ENCODE results near the gene MAP4K4.

MAP4K4 gene

DNA sequence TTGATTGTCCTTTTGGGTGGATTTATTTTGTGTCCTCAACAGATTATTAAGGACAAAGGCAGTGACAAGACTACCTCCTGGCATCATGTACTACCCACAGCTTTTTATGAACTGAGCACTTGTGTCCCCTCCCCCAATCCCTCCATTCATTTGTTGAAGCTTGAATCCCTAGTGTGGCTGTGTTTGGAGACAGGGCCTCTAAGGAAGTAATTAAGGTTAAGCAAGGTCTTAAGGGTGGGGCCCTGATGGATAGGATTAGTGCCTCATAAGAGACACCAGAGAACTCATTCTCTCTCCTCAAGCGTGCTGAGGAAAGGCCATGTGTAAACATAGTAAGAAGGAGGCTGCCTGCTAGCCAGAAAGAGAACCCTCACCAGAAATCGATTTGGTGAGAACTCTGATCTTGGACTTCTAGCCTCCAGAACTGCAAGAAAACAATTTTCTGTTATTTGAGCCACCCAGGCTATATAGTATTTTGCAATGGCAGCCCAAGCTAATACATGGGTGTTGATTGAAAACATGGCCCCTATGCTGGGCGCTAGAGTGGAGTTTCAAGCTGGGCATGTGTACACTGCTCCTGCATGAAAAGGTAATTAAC lies 3.4 kb upstream of the MAP4K4 start:
- DNase-seq = no peak

- peak; percentile 70 for DNase-seq
These were observed 1.0 kb upstream of the MAP4K4 start for GRCh38 chr2:101696272-101697123.

DNA sequence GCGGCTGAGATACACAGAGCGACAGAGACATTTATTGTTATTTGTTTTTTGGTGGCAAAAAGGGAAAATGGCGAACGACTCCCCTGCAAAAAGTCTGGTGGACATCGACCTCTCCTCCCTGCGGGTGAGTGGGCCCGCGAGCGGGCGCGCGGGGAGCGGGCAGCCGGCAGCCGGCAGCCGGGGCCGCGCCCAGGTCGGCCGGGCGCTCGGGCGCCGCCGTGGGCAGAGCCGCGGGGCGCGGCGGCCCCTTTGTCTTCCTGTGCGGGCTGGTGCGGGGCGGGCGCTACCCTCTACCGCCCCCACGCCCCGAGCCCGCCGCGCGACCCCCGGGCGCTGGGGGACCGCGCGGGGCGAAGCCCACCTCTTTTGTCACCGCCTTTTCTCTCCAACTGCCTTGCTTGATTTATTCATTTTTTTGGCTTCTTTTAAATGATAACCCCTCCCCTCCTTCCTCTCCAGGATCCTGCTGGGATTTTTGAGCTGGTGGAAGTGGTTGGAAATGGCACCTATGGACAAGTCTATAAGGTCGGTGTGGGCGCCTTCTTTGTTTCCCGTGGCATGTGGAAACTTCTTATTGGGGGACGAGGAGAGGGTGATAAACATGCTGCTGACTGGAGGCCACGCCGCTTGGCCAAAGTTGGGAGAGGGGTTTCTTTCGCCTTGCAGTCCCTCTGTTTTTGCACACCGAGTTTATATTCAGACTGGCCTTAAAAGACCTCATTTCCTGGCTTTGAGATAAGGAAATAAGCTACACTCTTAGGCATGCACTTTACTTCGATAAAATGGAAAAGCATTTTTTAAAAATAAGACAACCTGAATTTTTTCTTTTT lies 722 bp downstream of the MAP4K4 start:
- DNase-seq = peak; percentile 57

GRCh38 chr2:101698844-101699754 lies 1.6 kb downstream of the MAP4K4 start:
- peak; percentile 40 for DNase-seq

GRCh38 chr2:101699755-101700461 lies 2.4 kb downstream of the MAP4K4 start:
- peak; percentile 18 for DNase-seq

GRCh38 chr2:101704046-101704466 lies 6.5 kb downstream of the MAP4K4 start:
- peak; percentile 29 for DNase-seq

GRCh38 chr2:101704816-101705578 lies 7.5 kb downstream of the MAP4K4 start:
- DNase-seq = peak; percentile 2

- no peak for DNase-seq
These were observed 8.8 kb downstream of the MAP4K4 start for GRCh38 chr2:101706121-101706818.

DNA sequence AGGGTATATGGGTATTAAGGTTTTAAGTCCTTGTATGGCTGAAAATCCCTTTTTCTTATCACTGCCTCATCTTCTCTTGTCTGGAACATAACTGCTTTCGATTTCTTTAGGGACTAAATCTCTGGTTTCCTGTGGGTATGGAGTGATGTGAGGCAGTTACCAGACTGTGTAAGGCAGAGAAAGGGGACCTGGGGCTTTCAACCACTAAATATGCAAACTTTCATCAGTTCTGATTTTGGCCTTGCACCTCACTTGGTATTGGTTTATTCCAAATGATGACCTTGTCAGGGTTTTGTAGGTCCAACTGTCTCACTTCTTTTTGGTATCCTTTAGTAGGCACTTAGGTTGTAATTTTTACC lies 9.3 kb downstream of the MAP4K4 start:
- no peak for DNase-seq

GRCh38 chr2:101710036-101710435 lies 12.5 kb downstream of the MAP4K4 start:
- DNase-seq = peak; percentile 6

GRCh38 chr2:101710471-101711318 lies 13.2 kb downstream of the MAP4K4 start:
- DNase-seq = peak; percentile 61

DNA sequence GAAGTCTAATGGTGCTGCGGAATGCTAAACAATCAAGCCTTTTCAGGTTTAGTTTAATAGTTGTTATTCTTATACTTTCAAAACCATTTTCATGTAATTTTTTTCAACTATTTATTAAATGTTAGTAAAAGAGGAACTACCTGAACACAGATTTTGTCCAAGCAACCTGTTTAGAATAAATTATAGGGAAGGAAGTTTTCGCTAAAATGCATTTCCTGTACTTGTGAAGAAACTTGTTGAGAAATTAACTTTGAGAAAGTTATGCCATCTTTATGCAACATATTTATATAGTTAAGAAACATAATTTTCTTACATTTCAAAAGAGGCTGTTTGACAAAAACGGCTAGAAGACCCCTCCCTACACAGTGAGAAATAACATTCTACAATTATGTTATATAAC lies 16.6 kb downstream of the MAP4K4 start:
- DNase-seq = no peak

DNA sequence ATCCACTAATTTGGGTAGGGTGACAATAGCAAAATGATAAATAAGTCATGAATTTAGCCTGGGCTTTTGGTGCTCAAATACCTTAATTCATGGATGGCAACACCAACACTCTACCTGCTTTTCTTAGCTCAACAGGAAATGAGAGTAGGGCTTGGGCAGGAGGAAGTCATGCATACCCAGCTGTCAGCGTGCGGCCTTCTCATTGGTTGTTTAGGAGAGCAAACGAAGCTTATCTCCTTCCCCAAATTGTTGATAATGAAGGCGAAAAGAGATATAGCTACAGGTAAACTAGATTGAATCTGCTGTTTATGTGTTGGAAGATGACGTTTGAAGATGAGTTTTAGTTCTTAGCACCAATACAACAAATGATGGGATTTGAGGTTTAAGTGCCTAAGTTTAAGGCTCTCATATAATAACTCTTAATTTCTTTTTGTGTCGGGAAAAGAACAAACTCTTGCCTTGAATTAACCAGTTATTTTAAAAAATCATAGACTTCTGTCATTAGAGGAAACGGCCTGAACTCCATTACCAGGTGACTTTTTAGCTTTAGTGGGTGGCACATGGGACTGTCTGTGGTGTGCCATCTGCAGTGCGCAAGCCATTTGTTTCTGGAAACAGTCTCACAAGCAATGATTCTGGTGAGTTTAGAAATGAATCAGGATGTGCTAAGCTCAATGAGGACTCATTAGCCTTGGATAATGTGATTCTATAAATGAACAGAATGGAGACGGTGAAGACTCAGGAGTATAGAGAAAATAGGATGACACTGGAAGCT lies 19.8 kb downstream of the MAP4K4 start:
- no peak for DNase-seq

DNA sequence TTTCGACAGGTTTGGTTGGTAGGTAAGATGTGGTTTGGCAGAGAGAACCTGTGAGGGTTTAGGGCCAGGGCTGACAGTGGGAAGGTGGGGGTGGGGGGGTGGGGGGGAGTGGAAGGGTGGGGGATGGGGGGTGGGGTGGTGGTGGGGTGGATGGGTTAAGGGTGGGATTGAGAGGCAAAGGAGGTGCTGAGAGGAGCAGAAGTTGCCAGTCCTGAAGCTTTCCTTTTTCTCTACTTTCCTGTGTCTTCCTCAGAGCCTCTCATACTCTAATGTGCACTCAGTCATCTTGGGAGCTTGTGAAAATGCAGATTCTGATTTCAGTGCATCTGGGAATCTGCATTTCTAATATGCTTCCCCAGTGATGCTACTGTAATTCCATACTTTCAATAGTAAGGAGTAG lies 21.0 kb downstream of the MAP4K4 start:
- no peak for DNase-seq

DNA sequence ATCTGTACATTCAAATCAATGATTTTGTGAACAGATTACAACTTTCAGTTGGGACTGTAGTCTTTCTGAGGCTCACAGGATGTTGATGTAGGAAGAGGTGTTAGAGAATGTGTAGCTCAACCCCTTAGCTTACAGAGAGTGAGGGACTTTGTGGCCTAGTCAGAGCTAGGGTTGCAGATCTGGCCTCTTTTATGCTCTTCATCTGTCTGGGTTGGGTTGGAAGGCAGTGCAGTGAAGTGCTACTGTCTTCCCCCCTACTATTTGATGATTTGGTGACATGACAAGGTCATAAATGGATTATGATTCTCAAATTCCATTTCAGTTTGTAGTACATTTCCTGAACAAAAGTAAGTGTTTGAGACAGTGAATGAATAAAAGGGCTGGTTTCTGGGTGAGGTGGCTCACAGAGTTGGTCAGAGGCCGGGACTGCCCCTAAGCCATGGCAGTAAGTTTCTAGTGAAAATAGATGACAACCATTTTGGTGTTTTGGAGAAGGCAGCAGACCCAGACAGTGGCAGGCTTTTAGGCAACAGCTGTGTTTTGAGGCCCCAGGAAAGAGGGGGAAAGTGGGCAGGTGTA lies 21.6 kb downstream of the MAP4K4 start:
- DNase-seq = no peak

DNA sequence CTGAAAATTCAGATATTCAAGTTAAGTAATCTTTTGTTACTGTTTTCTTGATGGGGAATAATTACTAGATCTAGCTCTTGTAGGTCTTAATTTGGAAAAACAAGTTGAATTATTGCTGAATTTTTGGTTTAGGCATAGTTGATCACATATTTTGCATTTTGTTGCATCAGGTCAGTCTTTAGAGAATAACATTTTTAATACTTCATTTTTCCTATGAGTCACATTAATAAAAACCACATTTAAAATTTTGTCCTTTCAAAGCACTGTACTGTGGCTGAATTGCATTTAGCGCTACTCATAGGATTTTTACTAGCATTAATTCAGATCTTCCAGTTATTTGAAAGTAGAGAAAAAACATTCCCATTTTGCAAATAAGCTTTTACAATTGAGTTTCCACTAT lies 23.2 kb downstream of the MAP4K4 start:
- DNase-seq = no peak

DNA sequence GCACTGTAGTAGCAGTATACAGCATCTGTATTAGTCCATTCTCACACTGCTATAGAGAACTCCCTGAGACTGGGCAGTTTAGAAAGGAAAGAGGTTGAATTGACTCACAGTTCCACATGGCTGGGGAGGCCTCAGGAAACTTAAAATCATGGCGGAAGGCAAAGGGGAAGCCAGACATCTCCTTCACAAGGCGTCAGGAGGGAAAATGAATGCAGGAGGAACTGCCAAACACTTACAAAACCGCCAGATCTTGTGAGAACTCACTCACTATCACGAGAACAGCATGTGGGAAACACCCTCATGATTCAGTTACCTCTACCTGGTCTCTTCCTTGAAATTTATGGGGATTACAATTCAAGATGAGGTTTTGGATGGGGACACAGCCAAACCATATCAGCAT lies 25.4 kb downstream of the MAP4K4 start:
- no peak for DNase-seq
